GM18519 (cell line): ENCODE measurements around the gene PGD.
"Not testable (repeated sequence)": the region's sequence is repeated elsewhere in the genome, so short reads cannot be mapped to it uniquely, and the experiment has no call there.

Experiments
- ATAC-seq: cut with Tn5 transposase; IDR thresholded peaks from one replicate; pipeline ENCODE4 v1.9.1; 2021; ENCODE audit warnings: mild to moderate bottlenecking, moderate library complexity; ENCODE audit not compliant: unreplicated experiment, low FRiP score

PGD gene

DNA sequence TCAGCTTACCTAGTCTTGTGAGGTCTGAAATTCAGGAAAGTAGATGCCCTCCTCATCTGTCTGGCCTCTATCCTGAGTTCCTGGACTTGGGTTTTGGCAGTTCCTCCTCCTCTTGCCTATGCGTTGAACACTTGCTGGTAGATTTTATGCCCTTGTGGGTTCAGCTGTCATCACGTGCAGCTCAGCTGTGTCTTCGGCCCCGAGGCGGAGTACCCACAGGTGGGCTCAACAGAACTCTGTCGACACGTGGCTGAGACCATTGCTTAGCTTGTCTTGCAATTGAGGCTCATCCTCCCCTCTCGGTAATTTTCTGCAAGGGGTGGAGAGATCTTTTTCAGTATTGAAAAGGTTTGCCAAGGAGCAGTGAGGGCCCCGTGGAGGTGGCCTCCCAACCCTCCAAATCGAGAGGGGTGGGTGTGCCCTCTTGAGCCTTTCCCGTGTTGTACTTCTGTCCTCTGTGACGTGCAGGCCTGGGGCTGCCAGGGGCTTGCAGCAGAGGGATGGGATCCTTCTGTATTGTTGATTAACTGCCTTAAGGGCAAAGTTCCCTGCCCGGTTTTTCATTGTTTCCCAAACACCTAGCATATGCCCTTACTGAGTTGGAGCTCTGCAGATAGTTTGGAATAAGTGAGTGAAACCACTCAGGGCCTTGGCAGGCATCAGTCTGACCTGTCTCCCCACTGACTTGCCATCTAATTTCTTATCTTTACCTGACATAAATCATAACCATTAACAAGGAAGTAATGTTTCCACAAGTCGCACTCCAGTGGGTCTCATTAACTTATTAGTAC is 34.2 kb downstream of the PGD start:
- ATAC-seq = no peak

GRCh38 chr1:10433790-10434189 is 34.9 kb downstream of the PGD start:
- ATAC-seq = no peak

- no peak for ATAC-seq
Measured at GRCh38 chr1:10434590-10434989, 35.7 kb downstream of the PGD start.

DNA sequence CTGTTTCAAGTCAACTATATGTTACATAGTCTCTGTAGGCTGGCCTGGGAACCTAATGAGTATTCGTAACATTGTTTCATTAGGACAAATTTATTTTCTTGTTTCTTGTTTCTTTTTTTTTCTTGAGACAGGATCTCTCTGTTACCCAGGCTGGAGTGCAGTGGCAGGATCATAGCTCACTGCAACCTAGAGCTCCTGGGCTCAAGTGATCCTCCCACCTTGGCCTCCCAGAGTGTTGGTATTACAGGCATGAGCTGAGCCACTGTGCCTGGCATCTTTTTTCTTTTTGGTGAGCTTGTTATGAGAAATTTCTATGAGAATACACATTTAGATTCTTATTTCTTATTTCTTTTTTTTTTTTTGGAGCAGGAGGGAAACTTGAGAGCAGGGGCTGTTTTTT is 38.2 kb downstream of the PGD start:
- no peak for ATAC-seq

- no peak for ATAC-seq
Measured at GRCh38 chr1:10438677-10439163, 39.9 kb downstream of the PGD start.

GRCh38 chr1:10440305-10440704 is 41.4 kb downstream of the PGD start:
- no peak for ATAC-seq

GRCh38 chr1:10440794-10441193 is 41.9 kb downstream of the PGD start:
- ATAC-seq = no peak

- no peak for ATAC-seq
Measured at GRCh38 chr1:10444248-10444647, 45.4 kb downstream of the PGD start.

GRCh38 chr1:10444795-10445397 is 46.0 kb downstream of the PGD start:
- no peak for ATAC-seq

- ATAC-seq = no peak
Measured at GRCh38 chr1:10446790-10447422, 48.0 kb downstream of the PGD start.

DNA sequence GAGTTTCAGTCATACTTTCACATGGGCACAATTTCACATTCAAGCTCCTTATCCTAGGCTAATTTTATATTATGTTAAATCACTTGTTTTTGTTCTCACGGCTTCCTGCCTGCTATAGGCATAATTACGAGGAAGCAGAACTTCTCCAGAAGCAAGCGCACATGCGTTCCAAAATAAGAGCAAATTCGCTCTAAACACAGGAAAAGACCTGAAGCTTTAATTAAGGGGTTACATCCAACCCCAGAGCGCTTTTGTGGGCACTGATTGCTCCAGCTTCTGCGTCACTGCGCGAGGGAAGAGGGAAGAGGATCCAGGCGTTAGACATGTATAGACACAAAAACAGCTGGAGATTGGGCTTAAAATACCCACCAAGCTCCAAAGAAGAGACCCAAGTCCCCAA is 50.9 kb downstream of the PGD start, which contains the start of gene CORT:
TSS of gene CORT (plus strand) at position 281 of the 400 bp plus-strand sequence. CDS start 193 bp downstream, outside the sequence.
- no peak for ATAC-seq

- no peak for ATAC-seq
Measured at GRCh38 chr1:10450156-10450814, 51.4 kb downstream of the PGD start.

- ATAC-seq = no peak
Measured at GRCh38 chr1:10450836-10451235, 52.0 kb downstream of the PGD start.

DNA sequence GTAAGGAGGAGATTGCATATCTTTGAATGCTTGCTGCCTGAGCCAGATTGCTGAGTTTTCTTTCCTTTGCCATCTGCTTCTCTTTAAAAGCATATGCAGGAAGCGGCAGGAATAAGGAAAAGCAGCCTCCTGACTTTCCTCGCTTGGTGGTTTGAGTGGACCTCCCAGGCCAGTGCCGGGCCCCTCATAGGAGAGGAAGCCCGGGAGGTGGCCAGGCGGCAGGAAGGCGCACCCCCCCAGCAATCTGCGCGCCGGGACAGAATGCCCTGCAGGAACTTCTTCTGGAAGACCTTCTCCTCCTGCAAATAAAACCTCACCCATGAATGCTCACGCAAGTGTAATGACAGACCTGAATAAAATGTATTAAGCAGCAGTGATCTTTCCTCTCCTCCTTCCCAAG is 52.4 kb downstream of the PGD start:
- no peak for ATAC-seq

DNA sequence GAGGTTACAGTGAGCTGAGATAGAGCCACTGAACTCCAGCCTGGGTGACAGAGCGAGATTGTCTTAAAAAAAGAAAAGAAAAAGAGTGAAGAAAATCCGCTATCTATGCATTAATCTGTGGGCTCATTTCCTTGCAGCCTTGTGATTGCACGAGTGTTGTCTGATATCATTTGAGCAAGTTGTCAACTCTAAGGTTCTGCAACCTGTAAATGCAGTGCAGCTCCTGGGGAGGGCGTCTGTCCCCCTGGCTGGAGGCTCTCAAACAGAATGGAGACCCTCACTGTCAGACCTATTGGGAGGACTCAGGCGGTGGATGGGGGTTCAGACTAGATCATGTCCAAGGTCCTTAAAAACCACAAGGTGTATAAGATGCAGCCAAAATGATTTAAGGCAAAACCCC is 57.2 kb downstream of the PGD start:
- no peak for ATAC-seq

GRCh38 chr1:10456661-10457060 is 57.8 kb downstream of the PGD start:
- no peak for ATAC-seq

DNA sequence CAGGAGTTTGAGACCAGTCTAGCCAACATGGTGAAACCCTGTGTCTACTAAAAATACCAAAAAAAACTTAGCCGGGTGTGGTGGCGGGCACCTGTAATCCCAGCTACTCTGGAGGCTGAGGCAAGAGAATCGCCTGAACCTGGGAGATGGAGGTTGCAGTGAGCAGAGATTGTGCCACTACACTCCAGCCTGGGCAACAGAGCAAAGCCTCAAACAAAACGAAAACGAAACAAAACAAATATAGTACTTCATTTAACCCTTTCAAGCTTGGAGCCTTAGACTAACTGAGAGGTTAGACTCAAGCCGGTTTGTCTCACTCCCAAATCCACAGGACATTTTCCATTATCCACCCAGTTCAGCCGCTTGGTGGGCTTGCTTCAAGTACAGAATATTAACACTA is 58.6 kb downstream of the PGD start:
- not testable (repeated sequence) for ATAC-seq

DNA sequence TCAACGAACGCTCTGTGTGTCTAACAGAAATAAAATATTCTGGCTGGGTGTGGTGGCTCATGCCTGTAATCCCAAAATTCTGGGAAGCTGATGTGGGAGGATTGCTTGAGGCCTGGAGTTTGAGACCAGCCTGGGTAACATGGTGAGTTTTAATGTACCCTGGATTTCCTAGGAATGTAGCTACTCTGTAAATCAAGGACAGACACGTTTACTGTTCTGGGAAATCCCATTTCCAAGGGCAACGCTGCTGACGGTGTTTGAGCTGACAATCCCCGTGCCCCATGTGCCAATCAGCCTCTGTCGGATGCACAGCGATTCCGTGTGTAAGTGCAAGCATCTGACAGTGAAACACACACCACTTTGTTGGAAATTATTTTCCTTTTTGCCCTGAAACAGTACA is 59.0 kb downstream of the PGD start:
- no peak for ATAC-seq

DNA sequence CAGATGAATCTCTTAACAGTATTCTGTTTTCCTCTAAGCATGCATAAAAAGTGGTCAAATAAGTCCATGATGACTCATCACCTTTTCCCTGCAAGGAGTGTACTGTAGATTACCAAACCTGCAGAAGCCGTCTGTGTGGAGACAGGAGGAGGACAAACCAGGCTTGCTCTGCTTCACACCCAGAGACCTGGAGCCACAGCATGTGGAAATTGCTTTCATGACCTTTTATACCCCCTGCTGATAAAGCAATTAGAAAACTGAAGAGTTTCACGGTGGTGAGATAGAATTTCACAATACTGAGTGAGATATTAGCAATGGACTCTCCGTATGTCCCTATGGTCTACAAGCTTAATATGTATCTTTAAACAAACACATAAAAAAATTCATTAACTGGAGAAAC is 60.3 kb downstream of the PGD start:
- ATAC-seq = no peak

DNA sequence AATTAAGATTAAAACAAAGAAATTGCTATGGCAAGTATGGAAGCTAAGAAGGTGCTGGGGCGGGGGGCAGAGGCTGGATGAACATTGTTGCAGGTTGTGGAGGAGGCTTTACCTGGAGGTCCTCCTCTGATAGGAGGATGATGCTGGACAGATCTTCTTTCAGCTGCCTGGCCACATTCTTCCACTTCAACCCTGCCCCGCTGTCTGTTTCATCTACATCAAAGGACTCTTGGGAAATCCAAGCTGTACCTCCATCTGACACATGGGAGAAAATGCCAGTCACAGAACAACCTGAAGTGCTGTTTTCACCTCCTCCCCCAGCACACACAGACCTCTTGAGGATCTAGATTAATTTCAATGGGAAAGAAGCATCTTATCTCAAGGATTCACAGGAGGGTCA is 68.2 kb downstream of the PGD start:
- ATAC-seq = no peak

- no peak for ATAC-seq
Measured at GRCh38 chr1:10470043-10470442, 71.2 kb downstream of the PGD start.
